Gastroesophageal sphincter (tissue), 4 donors: ENCODE results near the gene TMEM255B. TPM values are rescaled to one million over a fixed set of nuclear protein-coding genes. Genes with fewer than 3 reads are reported as not detected.

Experiments
- ATAC-seq: fragments of 150-250 bp; one replicate; pipeline ENCODE4 v1.9.1; 2016; ENCODE audit warnings: mild to moderate bottlenecking, moderate library complexity
- H3K27ac ChIP-seq, 4 donors: fragments of 200-600 bp; sonication (generic) in 3 of 4; 1 replicate in 3 of 4; 2 replicates in 1 of 4; pipeline ENCODE4 v1.5.1; 2016 to 2019
- H3K27me3 ChIP-seq: fragments of 200-600 bp; sonication (generic); one replicate; pipeline ENCODE4 v1.5.1; 2019
- H3K36me3 ChIP-seq, 2 donors: fragments of 200-600 bp; sonication (generic); one replicate each; pipeline ENCODE4 v1.5.1; 2019; ENCODE audit warnings: control low read depth in 1 of 2
- H3K4me1 ChIP-seq, 3 donors: fragments of 200-600 bp; sonication (generic); 1 replicate in 2 of 3; 2 replicates in 1 of 3; pipeline ENCODE4 v1.5.1; 2016 to 2019; ENCODE audit warnings: control low read depth in 2 of 3
- H3K4me3 ChIP-seq, 2 donors: fragments of 200-600 bp; sonication (generic); one replicate each; pipeline ENCODE4 v1.5.1; 2019; ENCODE audit warnings: mild to moderate bottlenecking in 1 of 2, moderate library complexity in 1 of 2
- H3K9me3 ChIP-seq, 3 donors: fragments of 200-600 bp; sonication (generic); one replicate each; pipeline ENCODE4 v1.5.1; 2017 to 2019; ENCODE audit warnings: control low read depth in 2 of 3
- CTCF ChIP-seq, 4 experiments: fragments of 200-600 bp in 2 of 4; fragments of 450-650 bp in 2 of 4; sonication (generic) in 1 of 4; IDR thresholded peaks; one replicate each; pipeline ENCODE4 v1.5.1; 2017 to 2019; ENCODE audit warnings: antibody characterized with exemption in 4 of 4, mild to moderate bottlenecking in 2 of 4, moderate library complexity in 2 of 4
- EP300 ChIP-seq: sonication (generic); formaldehyde crosslinking; IDR thresholded peaks from one replicate; pipeline ENCODE4 v1.6.1; 2017; ENCODE audit warnings: antibody characterized with exemption, mild to moderate bottlenecking
- POLR2A ChIP-seq, 2 donors: fragments of 450-650 bp; IDR thresholded peaks; one replicate each; pipeline ENCODE4 v1.6.1; 2017; ENCODE audit warnings: antibody characterized with exemption in 2 of 2, mild to moderate bottlenecking in 2 of 2, moderate library complexity in 1 of 2
- POLR2AphosphoS5 ChIP-seq: sonication (generic); formaldehyde crosslinking; IDR thresholded peaks from one replicate; pipeline ENCODE4 v1.6.1; 2017; ENCODE audit warnings: antibody characterized with exemption
- WGBS, 2 donors: methylation state at CpG; one replicate each; pipeline ENCODE4 v1.1.5; 2018; ENCODE audit warnings: low coverage in 1 of 2; 5-methylcytosine and 5-hydroxymethylcytosine counted together
- total RNA-seq, 4 donors: library from RNA; depleted of rRNA; stranded (reverse); fragments of >200 nt; gene quantifications; one replicate each; pipeline ENCODE4 v1.1.0, GENCODE V29; 2016

TMEM255B gene
- total RNA-seq, 4 donors from 2014 or later = 4.9 to 13.2 (median 7.8) TPM

- H3K36me3 ChIP-seq = no peaks in the 10 kb centered on the region
- ATAC-seq = no peak
- peaks cover 16% of the 10 kb centered on the region for H3K27me3 ChIP-seq
- WGBS, 2 donors = no CpG with 5 or more reads among the region's 26 CpGs
- TF ChIP-seq CTCF (IDR thresholded peaks at IDR 0.05) = no peak
- TF ChIP-seq EP300 = no peak
- TF ChIP-seq POLR2AphosphoS5 = no peak
- no peak for TF ChIP-seq POLR2A (IDR thresholded peaks at IDR 0.05)
- H3K4me3 ChIP-seq = no peak overlapping the region
- H3K9me3 ChIP-seq = no peaks in the 10 kb centered on the region
- no peaks in the 10 kb centered on the region for H3K4me1 ChIP-seq
- no peak overlapping the region for H3K27ac ChIP-seq
Observed at GRCh38 chr13:113735194-113735593, 23.8 kb upstream of the TMEM255B start.

- WGBS, 2 donors = 80% methylated on average over 2 of the region's 14 CpGs; no CpG with 5 or more reads in 1 of the 2 donors
Observed at GRCh38 chr13:113735750-113736149, 23.3 kb upstream of the TMEM255B start.

GRCh38 chr13:113736258-113736731, 22.7 kb upstream of the TMEM255B start:
- TF ChIP-seq POLR2A (IDR thresholded peaks at IDR 0.05) (no peak), CTCF (IDR thresholded peaks at IDR 0.05) (no peak), POLR2AphosphoS5 (no peak), EP300 (no peak)
- 71% methylated on average over 2 of the region's 10 CpGs; no CpG with 5 or more reads in 1 of the 2 donors for WGBS, 2 donors
- Histone ChIP-seq H3K9me3 (no peaks in the 10 kb centered on the region), H3K27ac (no peak overlapping the region), H3K27me3 (peaks cover 20% of the 10 kb centered on the region), H3K4me1 (no peaks in the 10 kb centered on the region), H3K36me3 (no peaks in the 10 kb centered on the region), H3K4me3 (no peak overlapping the region)
- no peak for ATAC-seq

More at GRCh38 chr13:113735750-113736149, 23.3 kb upstream of the TMEM255B start:
- no peak overlapping the region for H3K4me3 ChIP-seq
- H3K36me3 ChIP-seq = no peaks in the 10 kb centered on the region
- no peaks in the 10 kb centered on the region for H3K4me1 ChIP-seq
- no peak for ATAC-seq
- peaks cover 20% of the 10 kb centered on the region for H3K27me3 ChIP-seq
- H3K27ac ChIP-seq = no peak overlapping the region
- no peaks in the 10 kb centered on the region for H3K9me3 ChIP-seq
- TF ChIP-seq EP300 = no peak
- TF ChIP-seq POLR2AphosphoS5 = no peak
- no peak for TF ChIP-seq POLR2A (IDR thresholded peaks at IDR 0.05)
- TF ChIP-seq CTCF (IDR thresholded peaks at IDR 0.05) = no peak

- Histone ChIP-seq H3K27ac (no peak overlapping the region), H3K4me1 (peaks cover 0 to 9% (median 0%) of the 10 kb centered on the region in 3 donors), H3K9me3 (no peaks in the 10 kb centered on the region), H3K27me3 (peaks cover 22% of the 10 kb centered on the region), H3K36me3 (no peaks in the 10 kb centered on the region), H3K4me3 (no peak overlapping the region)
- 80 to 83% methylated on average over 1 to 5 of the region's 5 CpGs for WGBS, 2 donors
- ATAC-seq = no peak
- TF ChIP-seq EP300 (no peak), CTCF (IDR thresholded peaks at IDR 0.05) (no peak), POLR2A (IDR thresholded peaks at IDR 0.05) (no peak), POLR2AphosphoS5 (no peak)
Observed at GRCh38 chr13:113737803-113738202, 21.2 kb upstream of the TMEM255B start.

GRCh38 chr13:113739527-113740285, 19.3 kb upstream of the TMEM255B start:
- peaks cover 26% of the 10 kb centered on the region for H3K27me3 ChIP-seq
- H3K27ac ChIP-seq = no peak overlapping the region
- H3K36me3 ChIP-seq = no peaks in the 10 kb centered on the region
- peaks cover 0 to 9% (median 0%) of the 10 kb centered on the region in 3 donors for H3K4me1 ChIP-seq
- H3K4me3 ChIP-seq = no peak overlapping the region
- WGBS, 2 donors = 84 to 91% methylated on average over 6 to 12 of the region's 22 CpGs
- H3K9me3 ChIP-seq = no peaks in the 10 kb centered on the region
- no peak for TF ChIP-seq POLR2A (IDR thresholded peaks at IDR 0.05)
- no peak for TF ChIP-seq POLR2AphosphoS5
- TF ChIP-seq EP300 = no peak
- TF ChIP-seq CTCF (IDR thresholded peaks at IDR 0.05) = no peak
- no peak for ATAC-seq
